Activated naive CD4-positive, alpha-beta T cell treated with Interleukin-2 at 50 U/mL for 16 hours (primary cell): ENCODE results near the gene GCC1.

Experiments
- DNase-seq: peaks from one replicate; pipeline ENCODE4 v3.0.0-alpha.2; 2020

GCC1 gene

DNA sequence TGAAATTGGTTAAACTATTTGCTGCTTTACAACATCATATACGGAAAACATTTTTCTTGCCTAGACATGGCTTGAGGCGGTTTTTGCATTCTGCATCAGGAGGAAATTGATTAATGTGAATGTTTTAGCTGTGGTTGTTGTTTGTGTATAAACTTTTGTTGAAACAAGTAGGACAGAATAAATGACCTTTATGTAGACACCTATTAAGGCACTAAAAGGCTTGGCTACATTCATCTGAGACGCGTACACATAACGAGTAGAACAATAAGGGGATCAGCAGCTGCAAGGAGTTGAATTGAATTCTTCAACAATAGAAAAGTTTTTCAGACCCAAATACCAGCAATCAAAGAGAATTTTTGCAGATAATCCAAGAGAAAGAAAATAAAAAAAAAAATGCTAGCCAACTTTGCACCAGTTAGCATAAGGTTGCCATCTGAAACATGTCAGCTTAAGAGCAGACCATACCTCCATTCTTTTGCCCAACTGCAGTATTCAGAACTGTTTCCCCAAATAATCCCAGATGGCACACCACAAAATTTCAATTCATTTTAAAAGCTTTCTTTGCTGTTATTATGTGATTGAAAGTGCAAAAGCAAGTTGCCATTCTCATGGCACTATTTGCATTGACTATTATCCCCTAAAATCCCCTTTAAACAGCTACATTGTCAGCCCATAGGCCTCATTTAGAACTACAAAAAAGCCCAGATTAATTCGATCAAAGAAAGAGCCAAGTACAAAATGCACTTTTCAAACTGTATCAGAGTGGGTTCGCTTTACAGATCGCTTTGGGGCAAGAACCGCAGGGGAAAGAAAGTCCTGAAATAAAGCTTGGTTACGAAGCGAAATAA lies 49.6 kb downstream of the GCC1 start:
- no peak for DNase-seq

DNA sequence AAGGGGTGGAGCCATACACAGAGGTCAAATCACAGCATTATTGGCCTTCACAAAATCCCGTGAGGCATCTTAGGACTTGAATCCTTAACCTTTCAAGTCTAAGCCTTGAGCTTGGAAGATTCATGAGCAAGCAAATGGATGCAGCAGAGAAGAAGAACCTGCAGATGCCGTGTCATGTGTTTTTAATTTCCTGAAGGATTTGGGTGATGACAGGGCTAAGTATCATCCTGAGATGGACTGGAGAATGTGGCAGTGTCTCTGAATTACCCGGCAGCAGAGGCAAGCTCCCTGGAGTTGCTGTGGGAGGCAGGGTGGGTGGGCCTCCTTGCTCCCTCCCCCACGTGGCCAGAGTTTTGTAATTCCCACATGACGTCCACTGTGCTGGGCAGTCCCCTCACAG lies 50.8 kb downstream of the GCC1 start:
- no peak for DNase-seq

DNA sequence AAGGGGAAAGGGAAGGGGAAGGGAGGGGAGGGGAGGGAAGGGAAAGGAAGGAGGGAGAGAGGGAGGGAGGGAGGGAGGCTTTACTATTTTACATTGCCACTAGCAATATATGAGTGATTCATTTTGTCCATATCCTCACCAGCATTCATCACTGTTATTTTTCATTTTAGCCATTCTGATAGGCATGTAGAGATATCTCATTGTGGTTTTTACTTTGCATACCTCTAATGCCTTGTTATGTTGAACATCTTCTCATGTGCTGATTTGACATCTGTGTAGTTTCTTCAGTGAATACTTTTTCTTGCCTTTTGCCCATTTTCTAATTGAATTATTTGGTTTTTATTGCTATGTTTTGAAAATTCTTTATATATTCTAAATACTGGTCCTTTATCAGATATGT lies 52.7 kb downstream of the GCC1 start:
- no peak for DNase-seq

DNA sequence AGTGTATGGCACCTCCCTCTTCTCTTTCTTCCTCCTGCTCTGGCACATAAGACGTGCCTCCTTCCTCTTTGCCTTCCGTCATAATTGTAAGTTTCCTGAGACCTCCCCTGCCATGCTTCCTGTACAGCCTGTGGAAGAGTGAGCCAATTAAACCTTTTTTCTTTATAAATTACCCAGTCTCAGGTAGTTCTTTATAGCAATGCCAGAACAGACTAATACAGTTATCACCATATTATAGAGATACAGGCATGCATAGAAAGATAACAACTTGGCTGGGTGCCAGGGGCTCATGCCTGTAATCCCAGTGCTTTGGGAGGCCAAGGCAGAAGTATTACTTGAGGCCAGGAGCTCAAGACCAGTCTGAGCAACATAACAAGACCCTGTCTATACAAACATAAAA lies 53.2 kb downstream of the GCC1 start:
- DNase-seq = no peak
